Mesodermal cell (in vitro differentiated cells): ENCODE measurements around the gene GOLGA7B.

Experiments used
- H3K27ac ChIP-seq: 2 replicates; pipeline ENCODE4 v1.7.0; 2013; ENCODE audit warnings: mild to moderate bottlenecking, low read depth, low read length, moderate library complexity; ENCODE audit not compliant: severe bottlenecking
- H3K36me3 ChIP-seq: 2 replicates; pipeline ENCODE4 v1.7.1; 2013; ENCODE audit warnings: mild to moderate bottlenecking, low read length, moderate library complexity; ENCODE audit not compliant: control insufficient read depth, insufficient read depth
- H3K4me1 ChIP-seq: one replicate; pipeline ENCODE4 v1.7.1; 2013; ENCODE audit warnings: mild to moderate bottlenecking, low read length; ENCODE audit not compliant: insufficient read depth, control insufficient read depth, poor library complexity, severe bottlenecking
- H3K4me3 ChIP-seq: 2 replicates; pipeline ENCODE4 v1.7.0; 2013; ENCODE audit warnings: low read length, control low read depth, mild to moderate bottlenecking; ENCODE audit not compliant: insufficient read depth, poor library complexity, severe bottlenecking; ENCODE audit errors: extremely low read depth
- H3K9me3 ChIP-seq: 2 replicates; pipeline ENCODE4 v1.7.1; 2013; ENCODE audit warnings: mild to moderate bottlenecking, low read length, moderate library complexity; ENCODE audit not compliant: control insufficient read depth
- WGBS, 2 experiments: methylation state at CpG; one replicate each; pipeline ENCODE4 v1.1.5; 2013; ENCODE audit warnings: missing lambda C conversion rate in 2 of 2; ENCODE audit not compliant: insufficient coverage in 2 of 2; 5-methylcytosine and 5-hydroxymethylcytosine counted together

GOLGA7B gene

DNA sequence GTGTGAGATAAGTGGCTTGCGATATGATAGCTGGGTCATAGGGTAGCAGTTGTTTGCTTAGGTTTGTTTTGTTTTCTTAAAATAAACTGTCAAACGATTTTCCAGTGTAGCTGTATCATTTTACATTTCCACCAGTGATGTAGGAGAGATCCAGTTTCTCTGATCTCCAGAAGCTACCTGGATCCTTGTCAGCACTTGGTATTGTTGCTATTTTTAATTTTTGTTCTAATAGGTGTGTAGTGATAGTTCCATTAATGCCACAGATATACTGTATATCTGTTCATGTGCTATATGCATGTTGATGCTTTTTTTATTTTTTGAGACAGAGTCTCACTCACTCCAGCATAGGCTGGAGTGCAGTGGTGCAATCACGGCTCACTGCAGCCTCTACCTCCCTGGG, 44.4 kb downstream of the GOLGA7B start:
- Histone ChIP-seq H3K4me1 (peaks cover 10% of the 10 kb centered on the region), H3K9me3 (no peaks in the 10 kb centered on the region), H3K27ac (no peak overlapping the region), H3K36me3 (no peaks in the 10 kb centered on the region), H3K4me3 (no peak overlapping the region)
- WGBS, 2 experiments: 75 to 80% methylated on average over 2 of the region's 3 CpGs

GRCh38 chr10:97895084-97895483, 45.4 kb downstream of the GOLGA7B start:
- no peaks in the 10 kb centered on the region for H3K9me3 ChIP-seq
- H3K27ac ChIP-seq: no peak overlapping the region
- no peak overlapping the region for H3K4me3 ChIP-seq
- H3K4me1 ChIP-seq: peaks cover under 1% of the 10 kb centered on the region
- 92 to 95% methylated on average over 13 of the region's 13 CpGs for WGBS, 2 experiments
- H3K36me3 ChIP-seq: no peaks in the 10 kb centered on the region

GRCh38 chr10:97895915-97896314, 46.3 kb downstream of the GOLGA7B start:
- H3K27ac ChIP-seq: no peak overlapping the region
- H3K4me1 ChIP-seq: no peaks in the 10 kb centered on the region
- 81 to 93% methylated on average over 3 to 5 of the region's 9 CpGs for WGBS, 2 experiments
- H3K9me3 ChIP-seq: no peaks in the 10 kb centered on the region
- no peak overlapping the region for H3K4me3 ChIP-seq
- no peaks in the 10 kb centered on the region for H3K36me3 ChIP-seq

DNA sequence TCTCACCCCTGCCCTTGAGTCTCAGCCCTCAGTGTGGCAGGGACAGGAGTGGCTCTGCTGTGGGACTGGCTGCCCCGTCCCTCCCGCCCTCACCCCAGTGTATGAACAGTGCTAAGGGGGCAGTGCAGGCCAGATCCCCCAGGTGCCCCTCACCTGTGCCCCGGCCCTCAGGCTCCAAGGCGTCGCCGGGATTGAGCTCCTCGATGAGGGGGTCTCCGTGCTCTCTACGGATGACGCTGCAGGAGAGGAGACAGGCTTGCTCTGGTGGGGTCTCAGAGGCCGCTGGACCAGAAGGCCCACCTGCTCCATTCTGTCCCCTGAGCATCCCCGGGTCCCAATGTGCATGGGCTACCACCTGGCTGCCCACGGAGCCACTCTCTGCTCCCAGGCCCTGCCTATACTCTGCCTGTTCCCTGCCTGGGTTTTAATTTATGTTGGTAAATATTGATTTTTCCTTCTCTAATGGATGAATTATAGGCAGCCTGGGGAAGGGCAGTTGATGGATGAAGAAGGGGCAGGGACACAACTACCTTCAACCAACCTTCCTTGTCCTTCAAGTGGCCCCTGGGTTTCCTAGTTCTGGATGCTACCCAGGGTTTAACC, 47.2 kb downstream of the GOLGA7B start:
- 90 to 96% methylated on average over 9 to 13 of the region's 13 CpGs for WGBS, 2 experiments
- Histone ChIP-seq H3K27ac (no peak overlapping the region), H3K36me3 (no peaks in the 10 kb centered on the region), H3K4me1 (no peaks in the 10 kb centered on the region), H3K9me3 (no peaks in the 10 kb centered on the region), H3K4me3 (no peak overlapping the region)

DNA sequence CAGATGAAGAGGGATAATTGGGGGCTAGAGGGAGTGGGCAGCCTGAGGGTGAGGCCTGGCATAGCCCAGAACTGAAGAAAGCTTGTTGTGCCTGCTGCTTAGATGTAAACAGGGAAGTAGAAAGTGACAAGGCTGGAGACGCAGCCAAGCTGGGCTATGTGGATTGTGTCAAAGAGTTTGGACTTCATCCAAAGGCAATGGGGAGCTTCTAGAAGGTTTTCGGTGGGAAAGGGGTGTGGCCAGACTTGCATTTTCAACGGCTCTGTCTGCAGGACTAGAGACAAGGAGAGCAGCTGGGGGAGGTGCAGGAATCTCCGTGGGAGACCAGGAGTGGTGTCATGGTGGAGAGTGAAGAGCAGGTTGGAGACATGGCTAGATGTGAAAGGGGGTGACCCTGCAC, 48.8 kb downstream of the GOLGA7B start:
- no peak overlapping the region for H3K4me3 ChIP-seq
- no peaks in the 10 kb centered on the region for H3K36me3 ChIP-seq
- no peaks in the 10 kb centered on the region for H3K9me3 ChIP-seq
- no peak overlapping the region for H3K27ac ChIP-seq
- H3K4me1 ChIP-seq: no peaks in the 10 kb centered on the region
- 50 to 52% methylated on average over 2 to 4 of the region's 4 CpGs for WGBS, 2 experiments

GRCh38 chr10:97901381-97901780, 51.7 kb downstream of the GOLGA7B start:
- Histone ChIP-seq H3K4me1 (no peaks in the 10 kb centered on the region), H3K4me3 (no peak overlapping the region), H3K36me3 (no peaks in the 10 kb centered on the region), H3K27ac (no peak overlapping the region), H3K9me3 (no peaks in the 10 kb centered on the region)
- 95 to 97% methylated on average over 8 to 11 of the region's 12 CpGs for WGBS, 2 experiments

- H3K36me3 ChIP-seq: no peaks in the 10 kb centered on the region
- WGBS, 2 experiments: 74 to 82% methylated on average over 6 to 7 of the region's 9 CpGs
These were observed 53.7 kb downstream of the GOLGA7B start for GRCh38 chr10:97903128-97904017.

GRCh38 chr10:97904018-97904381, 54.4 kb downstream of the GOLGA7B start:
- Histone ChIP-seq H3K4me3 (no peak overlapping the region), H3K36me3 (no peaks in the 10 kb centered on the region), H3K4me1 (no peaks in the 10 kb centered on the region), H3K9me3 (no peaks in the 10 kb centered on the region), H3K27ac (no peak overlapping the region)
- 77 to 94% methylated on average over 2 of the region's 5 CpGs for WGBS, 2 experiments

More at GRCh38 chr10:97903128-97904017, 53.7 kb downstream of the GOLGA7B start:
- H3K9me3 ChIP-seq: no peaks in the 10 kb centered on the region
- H3K27ac ChIP-seq: no peak overlapping the region
- no peak overlapping the region for H3K4me3 ChIP-seq
- H3K4me1 ChIP-seq: no peaks in the 10 kb centered on the region

DNA sequence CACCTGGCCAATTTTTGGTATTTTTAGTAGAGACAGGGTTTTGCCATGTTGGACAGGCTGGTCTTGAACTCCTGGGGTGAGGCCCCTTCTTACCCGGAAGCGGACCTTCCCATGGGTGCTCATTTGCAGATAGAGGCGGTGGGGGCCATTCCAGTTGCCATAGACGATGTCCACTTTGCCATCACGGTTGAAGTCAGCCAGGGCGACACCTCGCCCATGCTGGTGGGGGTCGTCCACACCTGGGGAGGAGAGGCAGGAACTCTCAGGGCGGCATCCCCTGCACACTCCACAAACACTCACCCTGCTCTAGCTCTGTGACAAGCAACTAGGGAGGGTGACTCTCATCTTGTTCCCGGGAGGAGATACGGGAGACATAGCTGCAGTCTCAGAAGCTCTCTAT, 54.9 kb downstream of the GOLGA7B start:
- Histone ChIP-seq H3K9me3 (no peaks in the 10 kb centered on the region), H3K27ac (no peak overlapping the region), H3K4me3 (no peak overlapping the region), H3K36me3 (no peaks in the 10 kb centered on the region), H3K4me1 (no peaks in the 10 kb centered on the region)
- WGBS, 2 experiments: 90 to 91% methylated on average over 8 to 10 of the region's 11 CpGs

DNA sequence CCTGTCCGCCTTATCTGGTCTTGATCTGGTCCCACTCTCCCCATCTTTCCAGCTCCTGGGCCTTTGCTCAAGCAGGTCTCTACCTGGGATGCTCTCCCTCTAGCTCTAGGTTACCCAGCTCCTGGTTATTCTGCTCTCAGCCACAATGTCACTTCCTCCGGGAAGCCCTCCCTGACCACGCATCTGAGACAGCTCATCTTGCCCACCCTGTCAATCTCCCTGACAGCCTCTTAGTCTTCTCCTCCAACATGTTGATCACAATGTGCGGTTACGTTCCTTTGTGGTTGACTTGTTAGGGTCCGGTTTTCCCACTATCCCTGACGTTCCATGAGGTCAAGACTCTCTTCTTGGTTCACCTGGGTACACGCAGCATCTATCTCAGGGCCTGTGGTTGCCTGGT, 55.6 kb downstream of the GOLGA7B start:
- no peaks in the 10 kb centered on the region for H3K36me3 ChIP-seq
- no peaks in the 10 kb centered on the region for H3K4me1 ChIP-seq
- 94 to 95% methylated on average over 7 of the region's 8 CpGs for whole genome bisulfite sequencing, 2 experiments
- no peaks in the 10 kb centered on the region for H3K9me3 ChIP-seq
- no peak overlapping the region for H3K4me3 ChIP-seq
- H3K27ac ChIP-seq: no peak overlapping the region

DNA sequence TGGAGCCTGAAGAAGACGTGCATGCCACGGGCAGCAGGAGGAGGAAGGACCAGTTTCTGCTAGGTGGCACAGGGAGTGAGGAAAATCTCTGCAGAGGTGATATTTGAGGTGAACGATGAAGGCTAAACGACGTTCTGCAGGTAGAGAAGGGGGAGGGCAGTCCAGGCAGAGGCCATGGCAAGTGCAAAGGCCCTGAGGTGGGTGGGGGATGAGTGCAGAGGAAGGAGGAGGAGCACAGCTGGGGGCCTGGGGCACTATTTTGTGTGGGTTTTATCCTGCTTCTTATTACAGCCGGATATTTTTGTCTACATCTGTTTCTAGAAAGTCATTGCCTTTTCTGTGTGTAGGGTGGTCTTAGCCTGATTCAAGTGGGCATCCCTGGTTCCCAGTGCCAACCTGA, 57.6 kb downstream of the GOLGA7B start:
- H3K4me3 ChIP-seq: no peak overlapping the region
- no peak overlapping the region for H3K27ac ChIP-seq
- 89 to 91% methylated on average over 5 of the region's 6 CpGs for WGBS, 2 experiments
- no peaks in the 10 kb centered on the region for H3K9me3 ChIP-seq
- no peaks in the 10 kb centered on the region for H3K4me1 ChIP-seq
- no peaks in the 10 kb centered on the region for H3K36me3 ChIP-seq
